ENCODE measurements around the gene ADCK1.

Gene ADCK1

DNA sequence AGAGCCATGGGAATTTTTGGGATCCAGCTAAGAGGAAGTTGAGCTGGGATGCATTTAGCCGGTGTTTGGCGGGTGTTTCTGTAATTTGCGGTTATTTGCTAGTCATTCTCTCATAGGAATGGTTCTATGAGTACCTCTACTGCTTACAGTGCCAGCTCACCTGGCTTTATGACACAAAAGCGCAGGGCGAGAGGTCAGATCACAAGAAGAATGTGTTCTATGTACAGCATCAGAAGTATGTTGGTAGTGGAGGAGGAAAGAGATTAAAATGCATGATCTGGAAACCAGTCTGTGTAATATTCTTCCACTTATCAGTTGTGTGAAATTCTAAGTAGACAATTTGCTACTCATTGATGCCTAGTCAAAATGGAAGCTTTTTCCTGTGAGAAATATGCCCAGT lies 173.3 kb downstream of the ADCK1 start:
- no peaks in the 10 kb centered on the region for H3K4me1 ChIP-seq (ENCODE audit: insufficient read depth, low read length, poor library complexity, severe bottlenecking)
- no peak overlapping the region for H3K4me2 ChIP-seq (ENCODE audit: low read depth, low read length, poor library complexity, severe bottlenecking)
- H4K20me1 ChIP-seq (ENCODE audit: insufficient read depth, low read length, poor library complexity, severe bottlenecking), result no peaks in the 10 kb centered on the region
- no peaks in the 10 kb centered on the region for H3K79me2 ChIP-seq (ENCODE audit: insufficient read depth, low read length)
- H3K27me3 ChIP-seq (ENCODE audit: insufficient read depth, low read length, poor library complexity, severe bottlenecking), result no peaks in the 10 kb centered on the region
- H3K9me3 ChIP-seq (ENCODE audit: insufficient read depth, low read depth, low read length), result no peaks in the 10 kb centered on the region
- H3K36me3 ChIP-seq (ENCODE audit: insufficient read depth, low read length), result no peaks in the 10 kb centered on the region
- no peak overlapping the region for H3K4me3 ChIP-seq (ENCODE audit: low read length, poor library complexity, severe bottlenecking)
- TF ChIP-seq, protein P1, sequence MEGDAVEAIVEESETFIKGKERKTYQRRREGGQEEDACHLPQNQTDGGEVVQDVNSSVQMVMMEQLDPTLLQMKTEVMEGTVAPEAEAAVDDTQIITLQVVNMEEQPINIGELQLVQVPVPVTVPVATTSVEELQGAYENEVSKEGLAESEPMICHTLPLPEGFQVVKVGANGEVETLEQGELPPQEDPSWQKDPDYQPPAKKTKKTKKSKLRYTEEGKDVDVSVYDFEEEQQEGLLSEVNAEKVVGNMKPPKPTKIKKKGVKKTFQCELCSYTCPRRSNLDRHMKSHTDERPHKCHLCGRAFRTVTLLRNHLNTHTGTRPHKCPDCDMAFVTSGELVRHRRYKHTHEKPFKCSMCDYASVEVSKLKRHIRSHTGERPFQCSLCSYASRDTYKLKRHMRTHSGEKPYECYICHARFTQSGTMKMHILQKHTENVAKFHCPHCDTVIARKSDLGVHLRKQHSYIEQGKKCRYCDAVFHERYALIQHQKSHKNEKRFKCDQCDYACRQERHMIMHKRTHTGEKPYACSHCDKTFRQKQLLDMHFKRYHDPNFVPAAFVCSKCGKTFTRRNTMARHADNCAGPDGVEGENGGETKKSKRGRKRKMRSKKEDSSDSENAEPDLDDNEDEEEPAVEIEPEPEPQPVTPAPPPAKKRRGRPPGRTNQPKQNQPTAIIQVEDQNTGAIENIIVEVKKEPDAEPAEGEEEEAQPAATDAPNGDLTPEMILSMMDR (conservative IDR thresholded peaks at IDR 0.05; ENCODE audit: low read length), result no peak
- TF ChIP-seq EZH2phosphoT487 (IDR thresholded peaks at IDR 0.05; ENCODE audit: borderline replicate concordance), result no peak
- H3F3A ChIP-seq (ENCODE audit: low read depth), result no peaks in the 10 kb centered on the region
- no peak overlapping the region for H2AFZ ChIP-seq (ENCODE audit: low read length)
- H3K9ac ChIP-seq (ENCODE audit: low read depth, low read length, poor library complexity, severe bottlenecking), result no peak overlapping the region
- H3K9me2 ChIP-seq (replicated peaks; ENCODE audit: low read depth, low read length), result no peaks in the 10 kb centered on the region

DNA sequence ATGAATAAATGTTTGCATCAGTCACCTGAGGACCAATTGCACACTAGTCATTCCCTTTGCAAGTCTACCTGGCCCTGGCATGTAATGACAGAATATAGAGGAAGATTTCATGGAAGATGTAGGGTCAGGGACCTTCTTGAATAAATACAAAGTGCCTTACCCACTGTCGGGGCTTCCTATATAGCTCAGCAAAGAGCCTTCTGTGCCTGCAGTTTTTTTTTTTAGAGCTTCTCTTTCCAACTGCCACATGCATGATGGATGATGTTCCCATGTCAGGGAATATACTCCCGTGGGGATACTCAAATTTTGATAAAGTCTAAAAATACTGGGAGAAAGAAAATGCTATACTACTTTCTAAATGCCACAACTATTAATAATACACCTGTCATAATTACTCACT lies 176.7 kb downstream of the ADCK1 start:
- no peaks in the 10 kb centered on the region for H3F3A ChIP-seq (ENCODE audit: low read depth)
- H3K4me1 ChIP-seq (ENCODE audit: insufficient read depth, low read length, poor library complexity, severe bottlenecking), result peaks cover 6% of the 10 kb centered on the region
- H2AFZ ChIP-seq (ENCODE audit: low read length), result no peak overlapping the region
- H3K9me3 ChIP-seq (ENCODE audit: insufficient read depth, low read depth, low read length), result no peaks in the 10 kb centered on the region
- no peaks in the 10 kb centered on the region for H3K36me3 ChIP-seq (ENCODE audit: insufficient read depth, low read length)
- H3K4me2 ChIP-seq (ENCODE audit: low read depth, low read length, poor library complexity, severe bottlenecking), result no peak overlapping the region
- H4K20me1 ChIP-seq (ENCODE audit: insufficient read depth, low read length, poor library complexity, severe bottlenecking), result no peaks in the 10 kb centered on the region
- no peaks in the 10 kb centered on the region for H3K79me2 ChIP-seq (ENCODE audit: insufficient read depth, low read length)
- H3K9ac ChIP-seq (ENCODE audit: low read depth, low read length, poor library complexity, severe bottlenecking), result no peak overlapping the region
- no peaks in the 10 kb centered on the region for H3K9me2 ChIP-seq (replicated peaks; ENCODE audit: low read depth, low read length)
- H3K27me3 ChIP-seq (ENCODE audit: insufficient read depth, low read length, poor library complexity, severe bottlenecking), result no peaks in the 10 kb centered on the region
- TF ChIP-seq, protein P1 (conservative IDR thresholded peaks at IDR 0.05; ENCODE audit: low read length), result no peak
- no peak for TF ChIP-seq EZH2phosphoT487 (IDR thresholded peaks at IDR 0.05; ENCODE audit: borderline replicate concordance)
- H3K4me3 ChIP-seq (ENCODE audit: low read length, poor library complexity, severe bottlenecking), result no peak overlapping the region

DNA sequence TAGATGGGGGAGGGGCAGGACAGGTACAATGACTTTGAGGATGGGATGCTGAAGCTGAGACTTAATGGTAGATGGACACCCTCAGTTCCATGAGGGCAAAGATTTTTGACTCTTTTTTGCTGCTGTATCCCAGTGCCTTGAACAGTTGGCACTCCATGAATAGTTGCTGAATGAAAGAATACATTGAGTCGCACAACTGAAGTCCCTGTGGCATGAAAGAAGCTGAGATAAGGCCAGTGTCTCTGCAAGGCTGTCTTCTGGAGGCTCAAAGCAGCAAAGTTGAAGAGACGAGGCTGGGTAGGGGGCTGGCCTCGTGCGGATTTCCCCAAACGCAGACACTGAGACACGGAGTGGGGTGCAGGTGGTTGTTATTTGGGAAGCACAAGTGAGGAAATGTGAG lies 179.3 kb downstream of the ADCK1 start:
- H3F3A ChIP-seq (ENCODE audit: low read depth), result no peaks in the 10 kb centered on the region
- H3K4me3 ChIP-seq (ENCODE audit: low read length, poor library complexity, severe bottlenecking), result no peak overlapping the region
- no peaks in the 10 kb centered on the region for H3K36me3 ChIP-seq (ENCODE audit: insufficient read depth, low read length)
- no peaks in the 10 kb centered on the region for H3K27me3 ChIP-seq (ENCODE audit: insufficient read depth, low read length, poor library complexity, severe bottlenecking)
- no peaks in the 10 kb centered on the region for H4K20me1 ChIP-seq (ENCODE audit: insufficient read depth, low read length, poor library complexity, severe bottlenecking)
- no peak for TF ChIP-seq EZH2phosphoT487 (IDR thresholded peaks at IDR 0.05; ENCODE audit: borderline replicate concordance)
- TF ChIP-seq, protein P1 (conservative IDR thresholded peaks at IDR 0.05; ENCODE audit: low read length), result no peak
- peaks cover 15% of the 10 kb centered on the region for H3K4me1 ChIP-seq (ENCODE audit: insufficient read depth, low read length, poor library complexity, severe bottlenecking)
- no peak overlapping the region for H3K4me2 ChIP-seq (ENCODE audit: low read depth, low read length, poor library complexity, severe bottlenecking)
- no peaks in the 10 kb centered on the region for H3K9me2 ChIP-seq (replicated peaks; ENCODE audit: low read depth, low read length)
- no peak overlapping the region for H3K9ac ChIP-seq (ENCODE audit: low read depth, low read length, poor library complexity, severe bottlenecking)
- no peak overlapping the region for H2AFZ ChIP-seq (ENCODE audit: low read length)
- H3K9me3 ChIP-seq (ENCODE audit: insufficient read depth, low read depth, low read length), result no peaks in the 10 kb centered on the region
- no peaks in the 10 kb centered on the region for H3K79me2 ChIP-seq (ENCODE audit: insufficient read depth, low read length)
